Liver (tissue), 9 donors: ENCODE results near the gene UQCR11. TPM values are rescaled to one million over a fixed set of nuclear protein-coding genes. Genes with fewer than 3 reads are reported as not detected.

ENCODE experiments used
- DNase-seq: peaks from one replicate; pipeline ENCODE4 v3.0.0-alpha.2; 2017; ENCODE audit warnings: low spot score
- H3K27ac ChIP-seq, 2 donors: one replicate each; pipeline ENCODE4 v1.7.0; 2013; ENCODE audit warnings: inconsistent platforms in 2 of 2, low read length in 2 of 2, control low read depth in 1 of 2, low read depth in 1 of 2, mild to moderate bottlenecking in 1 of 2
- H3K27me3 ChIP-seq, 4 donors: one replicate each; pipeline versions ENCODE4 v1.6.1 to v1.7.0; 2013; ENCODE audit warnings: low read length in 3 of 4, inconsistent platforms in 1 of 4, mild to moderate bottlenecking in 1 of 4, moderate library complexity in 1 of 4; ENCODE audit not compliant: control insufficient read depth in 4 of 4, insufficient read depth in 4 of 4
- H3K36me3 ChIP-seq, 4 donors: one replicate each; pipeline versions ENCODE4 v1.6.1 to v1.7.0; 2013; ENCODE audit warnings: low read length in 3 of 4, mild to moderate bottlenecking in 3 of 4, low read depth in 1 of 4, moderate library complexity in 1 of 4; ENCODE audit not compliant: control insufficient read depth in 4 of 4, insufficient read depth in 3 of 4
- H3K4me1 ChIP-seq, 4 donors: one replicate each; pipeline versions ENCODE4 v1.6.1 to v1.7.0; 2013; ENCODE audit warnings: low read length in 3 of 4, mild to moderate bottlenecking in 3 of 4, moderate library complexity in 1 of 4; ENCODE audit not compliant: control insufficient read depth in 4 of 4, insufficient read depth in 4 of 4
- H3K4me3 ChIP-seq, 3 donors: one replicate each; pipeline versions ENCODE4 v1.6.1 to v1.7.0; 2013; ENCODE audit warnings: low read length in 3 of 3, control low read depth in 1 of 3, low read depth in 1 of 3, mild to moderate bottlenecking in 1 of 3
- H3K9ac ChIP-seq, 2 donors: one replicate each; pipeline ENCODE4 v1.7.0; 2013; ENCODE audit warnings: low read length in 2 of 2, mild to moderate bottlenecking in 2 of 2, moderate library complexity in 2 of 2, control low read depth in 1 of 2, low read depth in 1 of 2
- H3K9me3 ChIP-seq, 4 donors: one replicate each; pipeline versions ENCODE4 v1.6.1 to v1.7.0; 2013; ENCODE audit warnings: low read length in 3 of 4; ENCODE audit not compliant: control insufficient read depth in 4 of 4
- ATF3 ChIP-seq: IDR thresholded peaks from 2 replicates; pipeline ENCODE4 v1.6.1; 2016; ENCODE audit warnings: antibody characterized with exemption
- EGR1 ChIP-seq, 2 donors: IDR thresholded peaks; 2 replicates each; pipeline ENCODE4 v1.6.1; 2016 to 2018; ENCODE audit warnings: antibody characterized with exemption in 2 of 2, low read depth in 2 of 2
- FOXA1 ChIP-seq: IDR thresholded peaks from 2 replicates; pipeline ENCODE4 v1.6.1; 2016; ENCODE audit warnings: antibody characterized with exemption
- FOXA2 ChIP-seq: IDR thresholded peaks from 2 replicates; pipeline ENCODE4 v1.6.1; 2016; ENCODE audit warnings: antibody characterized with exemption
- GABPA ChIP-seq, 2 donors: IDR thresholded peaks in 1 of 2; conservative IDR thresholded peaks in 1 of 2; 2 replicates each; pipeline ENCODE4 v1.6.1; 2016; ENCODE audit warnings: antibody characterized with exemption in 2 of 2, mild to moderate bottlenecking in 1 of 2, moderate library complexity in 1 of 2
- HNF4G ChIP-seq: IDR thresholded peaks from 2 replicates; pipeline ENCODE4 v1.6.1; 2016; ENCODE audit warnings: antibody characterized with exemption
- NR2F2 ChIP-seq: IDR thresholded peaks from 2 replicates; pipeline ENCODE4 v1.6.1; 2016; ENCODE audit warnings: antibody characterized with exemption
- RAD21 ChIP-seq, 2 donors: IDR thresholded peaks; 2 replicates each; pipeline ENCODE4 v1.6.1; 2016; ENCODE audit warnings: antibody characterized with exemption in 2 of 2, mild to moderate bottlenecking in 2 of 2
- RXRA ChIP-seq, 2 donors: IDR thresholded peaks; 2 replicates each; pipeline ENCODE4 v1.6.1; 2017 to 2018; ENCODE audit warnings: antibody characterized with exemption in 2 of 2, mild to moderate bottlenecking in 1 of 2
- SP1 ChIP-seq: IDR thresholded peaks from 2 replicates; pipeline ENCODE4 v1.6.1; 2018; ENCODE audit warnings: antibody characterized with exemption, mild to moderate bottlenecking
- TAF1 ChIP-seq: conservative IDR thresholded peaks from 2 replicates; pipeline ENCODE4 v1.6.1; 2016; ENCODE audit warnings: antibody characterized with exemption, mild to moderate bottlenecking
- YY1 ChIP-seq: IDR thresholded peaks from 2 replicates; pipeline ENCODE4 v1.6.1; 2016; ENCODE audit warnings: antibody characterized with exemption, mild to moderate bottlenecking
- WGBS: extraction: QIAGEN DNeasy Blood & Tissue Kit; methylation state at CpG from one replicate; pipeline ENCODE4 v1.1.7; 2013; 5-methylcytosine and 5-hydroxymethylcytosine counted together
- polyA plus RNA-seq, 2 donors: library from polyadenylated mRNA; stranded (reverse) in 1 of 2; unstranded in 1 of 2; fragments of 200-250 nt in 1 of 2; fragments of >200 nt in 1 of 2; fragmentation: Nextera tagmentation in 1 of 2; extraction: Ambion mirVana in 1 of 2; gene quantifications; one replicate each; pipeline versions ENCODE4 v1.2.1 to v1.2.3, GENCODE V29; 2013 to 2015
- total RNA-seq, 2 donors: library from RNA; depleted of rRNA; stranded (reverse); fragments of >200 nt; gene quantifications; one replicate each; pipeline ENCODE4 v1.2.3, GENCODE V29; 2014
- TF ChIP-seq, protein P1 (sequence below): IDR thresholded peaks from 2 replicates; pipeline ENCODE4 v1.6.1; 2016; ENCODE audit warnings: antibody characterized with exemption
- TF ChIP-seq, protein P2 (sequence below): IDR thresholded peaks from 2 replicates; pipeline ENCODE4 v1.6.1; 2016; ENCODE audit warnings: antibody characterized with exemption
- TF ChIP-seq, protein P3 (sequence below): fragments of 150-350 bp; IDR thresholded peaks from 2 replicates; pipeline ENCODE4 v1.5.1; 2017; ENCODE audit warnings: improper control_type of control experiment, low read depth, low read length; ENCODE audit not compliant: missing input control
- TF ChIP-seq, protein P4 (sequence below): IDR thresholded peaks from 2 replicates; pipeline ENCODE4 v1.6.1; 2016; ENCODE audit warnings: antibody characterized with exemption, mild to moderate bottlenecking
- donor health status: healthy.
- donor health status: healthy.
- donor health status: healthy.
- donor health status: healthy.
- donor health status: healthy.

UQCR11 gene
- total and polyA plus RNA-seq, 4 donors: 23.8 to 862 (median 82.3) TPM

GRCh38 chr19:1585243-1585580, 20.1 kb downstream of the UQCR11 start:
- H3K27ac ChIP-seq: no peak overlapping the region
- 95% methylated on average over 13 of the region's 13 CpGs for WGBS
- no peak overlapping the region for H3K9ac ChIP-seq
- DNase-seq: no peak
- no peak overlapping the region for H3K4me3 ChIP-seq
- H3K4me1 ChIP-seq: peaks cover 6 to 25% (median 16%) of the 10 kb centered on the region in 4 donors
- no peak for TF ChIP-seq FOXA1
- TF ChIP-seq, protein P1, sequence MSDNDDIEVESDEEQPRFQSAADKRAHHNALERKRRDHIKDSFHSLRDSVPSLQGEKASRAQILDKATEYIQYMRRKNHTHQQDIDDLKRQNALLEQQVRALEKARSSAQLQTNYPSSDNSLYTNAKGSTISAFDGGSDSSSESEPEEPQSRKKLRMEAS: no peak
- TF ChIP-seq ATF3: no peak
- no peak for TF ChIP-seq SP1
- no peak for TF ChIP-seq FOXA2
- no peak for TF ChIP-seq TAF1
- no peak for TF ChIP-seq RXRA (IDR thresholded peaks at IDR 0.05)
- TF ChIP-seq YY1: no peak
- TF ChIP-seq HNF4G: no peak
- TF ChIP-seq, protein P2, sequence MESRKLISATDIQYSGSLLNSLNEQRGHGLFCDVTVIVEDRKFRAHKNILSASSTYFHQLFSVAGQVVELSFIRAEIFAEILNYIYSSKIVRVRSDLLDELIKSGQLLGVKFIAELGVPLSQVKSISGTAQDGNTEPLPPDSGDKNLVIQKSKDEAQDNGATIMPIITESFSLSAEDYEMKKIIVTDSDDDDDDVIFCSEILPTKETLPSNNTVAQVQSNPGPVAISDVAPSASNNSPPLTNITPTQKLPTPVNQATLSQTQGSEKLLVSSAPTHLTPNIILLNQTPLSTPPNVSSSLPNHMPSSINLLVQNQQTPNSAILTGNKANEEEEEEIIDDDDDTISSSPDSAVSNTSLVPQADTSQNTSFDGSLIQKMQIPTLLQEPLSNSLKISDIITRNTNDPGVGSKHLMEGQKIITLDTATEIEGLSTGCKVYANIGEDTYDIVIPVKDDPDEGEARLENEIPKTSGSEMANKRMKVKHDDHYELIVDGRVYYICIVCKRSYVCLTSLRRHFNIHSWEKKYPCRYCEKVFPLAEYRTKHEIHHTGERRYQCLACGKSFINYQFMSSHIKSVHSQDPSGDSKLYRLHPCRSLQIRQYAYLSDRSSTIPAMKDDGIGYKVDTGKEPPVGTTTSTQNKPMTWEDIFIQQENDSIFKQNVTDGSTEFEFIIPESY: no peak
- no peak for TF ChIP-seq GABPA (IDR thresholded peaks at IDR 0.05 in 1 of 2, conservative IDR thresholded peaks at IDR 0.05 in 1 of 2)
- TF ChIP-seq RAD21 (IDR thresholded peaks at IDR 0.05): no peak
- TF ChIP-seq, protein P3, sequence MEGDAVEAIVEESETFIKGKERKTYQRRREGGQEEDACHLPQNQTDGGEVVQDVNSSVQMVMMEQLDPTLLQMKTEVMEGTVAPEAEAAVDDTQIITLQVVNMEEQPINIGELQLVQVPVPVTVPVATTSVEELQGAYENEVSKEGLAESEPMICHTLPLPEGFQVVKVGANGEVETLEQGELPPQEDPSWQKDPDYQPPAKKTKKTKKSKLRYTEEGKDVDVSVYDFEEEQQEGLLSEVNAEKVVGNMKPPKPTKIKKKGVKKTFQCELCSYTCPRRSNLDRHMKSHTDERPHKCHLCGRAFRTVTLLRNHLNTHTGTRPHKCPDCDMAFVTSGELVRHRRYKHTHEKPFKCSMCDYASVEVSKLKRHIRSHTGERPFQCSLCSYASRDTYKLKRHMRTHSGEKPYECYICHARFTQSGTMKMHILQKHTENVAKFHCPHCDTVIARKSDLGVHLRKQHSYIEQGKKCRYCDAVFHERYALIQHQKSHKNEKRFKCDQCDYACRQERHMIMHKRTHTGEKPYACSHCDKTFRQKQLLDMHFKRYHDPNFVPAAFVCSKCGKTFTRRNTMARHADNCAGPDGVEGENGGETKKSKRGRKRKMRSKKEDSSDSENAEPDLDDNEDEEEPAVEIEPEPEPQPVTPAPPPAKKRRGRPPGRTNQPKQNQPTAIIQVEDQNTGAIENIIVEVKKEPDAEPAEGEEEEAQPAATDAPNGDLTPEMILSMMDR: no peak
- TF ChIP-seq NR2F2: no peak
- peaks cover 4 to 25% (median 11%) of the 10 kb centered on the region in 4 donors for H3K36me3 ChIP-seq
- no peaks in the 10 kb centered on the region for H3K27me3 ChIP-seq
- no peaks in the 10 kb centered on the region for H3K9me3 ChIP-seq

DNA sequence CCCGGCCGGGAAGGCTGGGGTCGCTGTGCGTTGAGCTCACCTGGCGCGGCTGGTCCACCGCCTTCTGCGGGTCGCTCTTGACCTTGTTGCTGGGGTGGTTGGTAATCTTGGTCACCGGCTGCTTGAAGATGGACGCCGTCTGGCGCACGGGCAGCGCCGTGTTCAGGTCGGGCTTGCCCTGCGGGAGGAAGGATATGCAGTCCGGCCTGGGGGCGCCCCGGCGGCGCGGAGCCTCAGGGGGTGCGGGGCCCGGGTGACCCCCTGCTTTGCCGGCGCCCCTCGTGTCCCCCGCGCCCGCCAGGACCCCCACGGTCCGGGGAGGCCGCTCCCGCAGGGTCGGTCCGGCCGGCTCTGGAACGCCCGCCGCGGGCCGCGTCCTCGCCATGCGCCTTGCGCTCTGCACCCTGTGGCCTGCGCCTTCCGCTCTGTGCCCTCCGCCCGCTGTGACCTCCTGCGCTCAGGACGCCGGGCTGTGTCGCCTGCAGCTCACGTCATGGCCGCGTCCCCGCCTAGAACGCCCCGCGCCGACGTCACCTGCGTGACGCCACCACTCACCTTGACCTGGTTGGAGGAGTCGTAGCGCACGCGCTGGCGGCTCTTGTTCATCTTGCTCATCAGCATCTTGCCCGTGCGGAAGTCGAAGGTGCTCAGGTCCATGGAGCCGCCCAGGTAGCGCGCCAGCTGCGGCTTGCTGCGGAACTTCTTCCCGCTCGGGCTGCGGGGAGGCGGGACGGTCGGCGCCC, 20.6 kb downstream of the UQCR11 start:
- TF ChIP-seq RXRA (IDR thresholded peaks at IDR 0.05) (no peak), FOXA2 (no peak), RAD21 (IDR thresholded peaks at IDR 0.05) (no peak), ATF3 (no peak), FOXA1 (no peak), EGR1 (IDR thresholded peaks at IDR 0.05; ENCODE audit: low read depth in 2 of 2) (no peak), SP1 (no peak), GABPA (IDR thresholded peaks at IDR 0.05 in 1 of 2, conservative IDR thresholded peaks at IDR 0.05 in 1 of 2) (no peak), HNF4G (no peak), TAF1 (no peak), NR2F2 (no peak)
- TF ChIP-seq, protein P2: no peak
- TF ChIP-seq, protein P1: no peak
- TF ChIP-seq, protein P4, sequence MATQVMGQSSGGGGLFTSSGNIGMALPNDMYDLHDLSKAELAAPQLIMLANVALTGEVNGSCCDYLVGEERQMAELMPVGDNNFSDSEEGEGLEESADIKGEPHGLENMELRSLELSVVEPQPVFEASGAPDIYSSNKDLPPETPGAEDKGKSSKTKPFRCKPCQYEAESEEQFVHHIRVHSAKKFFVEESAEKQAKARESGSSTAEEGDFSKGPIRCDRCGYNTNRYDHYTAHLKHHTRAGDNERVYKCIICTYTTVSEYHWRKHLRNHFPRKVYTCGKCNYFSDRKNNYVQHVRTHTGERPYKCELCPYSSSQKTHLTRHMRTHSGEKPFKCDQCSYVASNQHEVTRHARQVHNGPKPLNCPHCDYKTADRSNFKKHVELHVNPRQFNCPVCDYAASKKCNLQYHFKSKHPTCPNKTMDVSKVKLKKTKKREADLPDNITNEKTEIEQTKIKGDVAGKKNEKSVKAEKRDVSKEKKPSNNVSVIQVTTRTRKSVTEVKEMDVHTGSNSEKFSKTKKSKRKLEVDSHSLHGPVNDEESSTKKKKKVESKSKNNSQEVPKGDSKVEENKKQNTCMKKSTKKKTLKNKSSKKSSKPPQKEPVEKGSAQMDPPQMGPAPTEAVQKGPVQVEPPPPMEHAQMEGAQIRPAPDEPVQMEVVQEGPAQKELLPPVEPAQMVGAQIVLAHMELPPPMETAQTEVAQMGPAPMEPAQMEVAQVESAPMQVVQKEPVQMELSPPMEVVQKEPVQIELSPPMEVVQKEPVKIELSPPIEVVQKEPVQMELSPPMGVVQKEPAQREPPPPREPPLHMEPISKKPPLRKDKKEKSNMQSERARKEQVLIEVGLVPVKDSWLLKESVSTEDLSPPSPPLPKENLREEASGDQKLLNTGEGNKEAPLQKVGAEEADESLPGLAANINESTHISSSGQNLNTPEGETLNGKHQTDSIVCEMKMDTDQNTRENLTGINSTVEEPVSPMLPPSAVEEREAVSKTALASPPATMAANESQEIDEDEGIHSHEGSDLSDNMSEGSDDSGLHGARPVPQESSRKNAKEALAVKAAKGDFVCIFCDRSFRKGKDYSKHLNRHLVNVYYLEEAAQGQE: no peak
- TF ChIP-seq, protein P3: no peak
- 96% methylated on average over 87 of the region's 87 CpGs for WGBS
- Histone ChIP-seq H3K9ac (no peak overlapping the region), H3K4me3 (no peak overlapping the region), H3K9me3 (no peaks in the 10 kb centered on the region), H3K27ac (no peak overlapping the region), H3K27me3 (no peaks in the 10 kb centered on the region), H3K36me3 (peaks cover 5 to 29% (median 12%) of the 10 kb centered on the region in 4 donors), H3K4me1 (peaks cover 6 to 21% (median 15%) of the 10 kb centered on the region in 4 donors)
- no peak for DNase-seq
